Retinal pigment epithelial cell (primary cell): ENCODE results near the gene SAMD5.

Source experiments
- DNase-seq: peaks from one replicate; pipeline ENCODE4 v3.0.0-alpha.2; 2010; ENCODE audit warnings: low read depth
- H3K4me3 ChIP-seq: 2 replicates; pipeline ENCODE4 v1.5.1; 2011; ENCODE audit warnings: mild to moderate bottlenecking, low read length, control low read depth, moderate library complexity
- TF ChIP-seq, protein P1 (sequence below): conservative IDR thresholded peaks from 2 replicates; pipeline ENCODE4 v1.5.1; 2011; ENCODE audit warnings: low read depth, low read length, control low read depth, inconsistent platforms

The SAMD5 gene

DNA sequence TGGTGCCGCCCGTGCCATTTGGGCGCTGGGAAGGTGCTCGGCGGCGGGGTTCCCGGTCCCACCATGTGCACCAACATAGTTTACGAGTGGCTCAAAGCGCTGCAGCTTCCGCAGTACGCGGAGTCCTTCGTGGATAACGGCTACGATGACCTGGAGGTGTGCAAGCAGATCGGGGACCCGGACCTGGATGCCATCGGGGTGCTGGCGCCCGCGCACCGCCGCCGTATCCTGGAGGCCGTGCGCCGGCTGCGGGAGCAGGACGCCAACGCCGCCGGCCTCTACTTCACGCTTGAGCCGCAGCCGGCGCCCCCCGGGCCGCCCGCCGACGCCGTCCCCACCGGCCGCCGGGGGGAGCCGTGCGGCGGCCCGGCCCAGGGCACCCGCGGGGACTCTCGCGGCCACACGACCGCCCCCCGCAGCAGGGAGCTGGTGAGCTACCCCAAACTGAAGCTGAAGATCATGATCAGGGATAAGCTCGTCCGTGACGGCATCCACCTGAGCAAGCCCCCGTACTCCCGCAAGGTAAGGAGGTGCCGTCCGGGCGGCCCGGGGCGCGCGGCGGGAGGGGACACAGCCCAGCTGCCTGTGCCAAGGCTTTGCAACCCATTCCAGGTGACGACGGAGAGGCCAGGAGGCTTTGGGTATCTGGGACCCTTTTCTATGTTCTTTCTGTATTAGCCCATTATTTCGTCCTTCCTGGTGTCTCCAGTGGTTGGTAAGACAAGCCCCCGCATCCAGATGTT is 547 bp downstream of the SAMD5 start:
- DNase-seq = no peak
- TF ChIP-seq, protein P1, sequence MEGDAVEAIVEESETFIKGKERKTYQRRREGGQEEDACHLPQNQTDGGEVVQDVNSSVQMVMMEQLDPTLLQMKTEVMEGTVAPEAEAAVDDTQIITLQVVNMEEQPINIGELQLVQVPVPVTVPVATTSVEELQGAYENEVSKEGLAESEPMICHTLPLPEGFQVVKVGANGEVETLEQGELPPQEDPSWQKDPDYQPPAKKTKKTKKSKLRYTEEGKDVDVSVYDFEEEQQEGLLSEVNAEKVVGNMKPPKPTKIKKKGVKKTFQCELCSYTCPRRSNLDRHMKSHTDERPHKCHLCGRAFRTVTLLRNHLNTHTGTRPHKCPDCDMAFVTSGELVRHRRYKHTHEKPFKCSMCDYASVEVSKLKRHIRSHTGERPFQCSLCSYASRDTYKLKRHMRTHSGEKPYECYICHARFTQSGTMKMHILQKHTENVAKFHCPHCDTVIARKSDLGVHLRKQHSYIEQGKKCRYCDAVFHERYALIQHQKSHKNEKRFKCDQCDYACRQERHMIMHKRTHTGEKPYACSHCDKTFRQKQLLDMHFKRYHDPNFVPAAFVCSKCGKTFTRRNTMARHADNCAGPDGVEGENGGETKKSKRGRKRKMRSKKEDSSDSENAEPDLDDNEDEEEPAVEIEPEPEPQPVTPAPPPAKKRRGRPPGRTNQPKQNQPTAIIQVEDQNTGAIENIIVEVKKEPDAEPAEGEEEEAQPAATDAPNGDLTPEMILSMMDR = no peak
- H3K4me3 ChIP-seq = peak overlapping the region; percentile 73

DNA sequence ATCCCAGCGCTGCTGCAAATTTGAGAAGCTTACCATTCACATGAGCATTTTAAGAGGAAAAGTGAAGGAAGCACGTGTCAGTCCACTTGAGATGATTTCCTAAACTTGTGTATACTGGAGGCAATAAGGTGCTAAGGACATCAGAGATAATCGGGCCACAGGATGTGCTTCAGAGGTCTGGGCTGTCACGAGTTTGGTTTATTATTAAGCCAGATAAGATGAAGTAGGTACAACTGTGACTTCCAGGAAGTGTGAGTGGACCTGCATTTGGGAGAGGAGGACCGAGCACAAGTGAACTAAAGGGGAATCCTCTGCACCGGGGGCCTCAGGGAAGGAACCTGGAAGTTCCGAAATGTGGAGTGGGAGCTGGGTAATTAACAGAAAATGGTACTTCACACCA is 1.4 kb downstream of the SAMD5 start:
- peak overlapping the region; percentile 57 for H3K4me3 ChIP-seq
- TF ChIP-seq, protein P1 = no peak

DNA sequence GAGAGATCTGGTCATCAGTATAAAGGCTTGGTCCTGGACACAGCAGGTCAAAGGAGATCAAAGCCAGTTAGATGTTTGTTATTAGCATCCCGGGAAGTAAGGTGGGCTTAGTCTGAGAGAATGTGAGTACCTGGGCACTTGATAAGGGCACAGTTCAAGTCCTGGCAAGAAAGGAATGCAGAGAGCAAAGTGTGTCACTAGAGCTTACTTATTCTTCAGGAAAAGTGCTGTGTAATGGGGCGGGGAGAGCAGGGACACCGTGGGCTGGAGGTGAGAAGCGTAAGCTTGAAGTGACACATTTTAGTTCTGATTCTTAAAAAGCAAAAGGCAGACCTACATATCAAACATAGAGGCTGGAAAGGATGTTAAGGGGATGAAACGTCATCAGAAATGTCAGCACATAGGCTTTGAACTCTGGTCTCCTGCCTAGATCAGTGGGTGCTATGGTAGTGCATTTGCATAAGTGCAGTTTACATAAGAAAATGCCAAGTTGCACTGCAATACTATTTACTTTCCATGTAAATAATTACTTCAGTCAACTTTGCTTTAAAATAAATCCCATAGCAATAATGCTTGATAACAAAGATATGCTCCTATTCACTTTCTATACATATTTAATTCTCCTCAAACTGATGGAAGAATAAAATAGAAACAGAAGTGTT is 2.6 kb downstream of the SAMD5 start:
- DNase-seq = no peak
- no peak overlapping the region for H3K4me3 ChIP-seq
- TF ChIP-seq, protein P1 = no peak

More for the DNA sequence above, 1.4 kb downstream of the SAMD5 start:
- DNase-seq = no peak

DNA sequence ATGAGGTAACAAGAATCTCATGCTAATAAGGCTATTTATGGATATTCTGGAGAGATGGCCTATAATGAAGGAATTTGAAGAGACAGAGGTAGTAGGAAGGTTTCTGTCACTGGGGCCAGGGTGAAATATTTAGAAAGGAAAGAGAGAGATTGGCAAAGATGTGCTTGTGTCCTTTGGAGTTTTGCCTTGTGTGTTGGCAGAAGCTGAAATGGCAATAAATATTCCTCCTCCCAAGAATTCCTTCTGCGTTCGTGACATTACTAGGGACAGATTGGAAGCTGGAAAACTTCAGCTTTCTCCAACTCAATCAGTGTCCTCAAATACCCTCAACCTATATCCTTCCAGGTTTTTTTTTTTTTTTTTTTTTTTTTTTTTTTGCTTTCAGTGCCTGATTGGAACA is 6.3 kb downstream of the SAMD5 start:
- H3K4me3 ChIP-seq = no peak overlapping the region
- TF ChIP-seq, protein P1 = no peak
- DNase-seq = no peak

DNA sequence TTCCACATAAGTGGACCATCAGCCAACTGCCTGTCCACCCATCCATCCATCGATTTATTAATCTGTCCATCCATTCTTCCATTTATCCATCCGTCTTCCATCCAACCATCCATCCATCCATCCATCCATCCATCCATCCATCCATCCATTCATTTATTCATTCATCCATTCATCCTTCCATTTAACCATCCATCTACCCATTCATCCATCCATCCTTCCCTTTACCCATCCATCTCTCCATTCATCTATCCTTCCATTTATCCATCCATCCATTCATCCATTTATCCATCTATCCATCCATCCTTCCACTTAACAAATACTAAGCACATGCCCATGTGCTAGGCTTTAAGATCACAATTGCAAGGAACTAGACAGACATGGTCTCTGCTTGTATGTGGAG is 6.8 kb downstream of the SAMD5 start:
- no peak for DNase-seq
- no peak overlapping the region for H3K4me3 ChIP-seq
- TF ChIP-seq, protein P1 = no peak

DNA sequence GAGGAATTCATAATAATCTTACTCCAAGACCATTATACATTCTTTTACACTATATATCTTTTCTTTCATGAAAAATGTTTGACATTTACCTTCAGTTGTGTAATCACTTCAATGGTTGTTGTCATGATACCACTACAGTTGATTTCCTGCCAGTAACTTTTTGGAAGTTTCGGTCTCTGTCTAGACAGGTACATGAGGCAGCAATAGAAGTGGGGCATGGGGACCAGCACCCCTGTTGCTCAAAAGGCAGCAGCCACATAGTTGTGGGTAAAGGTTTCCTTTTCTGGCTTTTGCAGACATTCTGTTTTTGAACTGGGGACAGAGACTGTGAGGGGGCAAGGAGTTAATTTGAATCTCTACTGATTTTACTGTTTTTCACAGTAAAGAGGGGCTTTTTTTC is 14.1 kb downstream of the SAMD5 start:
- TF ChIP-seq, protein P1 = no peak
- no peak overlapping the region for H3K4me3 ChIP-seq
- no peak for DNase-seq
